NK-92 treated with Interleukin-12 subunit alpha and Interleukin-12 subunit beta, amount 100 ng/mL, for 24 hours (cell line): Measurements from ENCODE around the gene ZSWIM4.
"Not testable (repeated sequence)": the region's sequence is repeated elsewhere in the genome, so short reads cannot be mapped to it uniquely, and the experiment has no call there.

ENCODE experiments used
- DNase-seq: peaks from one replicate; lab custom pipeline; 2025; lab: John Stamatoyannopoulos, UW

ZSWIM4 gene

DNA sequence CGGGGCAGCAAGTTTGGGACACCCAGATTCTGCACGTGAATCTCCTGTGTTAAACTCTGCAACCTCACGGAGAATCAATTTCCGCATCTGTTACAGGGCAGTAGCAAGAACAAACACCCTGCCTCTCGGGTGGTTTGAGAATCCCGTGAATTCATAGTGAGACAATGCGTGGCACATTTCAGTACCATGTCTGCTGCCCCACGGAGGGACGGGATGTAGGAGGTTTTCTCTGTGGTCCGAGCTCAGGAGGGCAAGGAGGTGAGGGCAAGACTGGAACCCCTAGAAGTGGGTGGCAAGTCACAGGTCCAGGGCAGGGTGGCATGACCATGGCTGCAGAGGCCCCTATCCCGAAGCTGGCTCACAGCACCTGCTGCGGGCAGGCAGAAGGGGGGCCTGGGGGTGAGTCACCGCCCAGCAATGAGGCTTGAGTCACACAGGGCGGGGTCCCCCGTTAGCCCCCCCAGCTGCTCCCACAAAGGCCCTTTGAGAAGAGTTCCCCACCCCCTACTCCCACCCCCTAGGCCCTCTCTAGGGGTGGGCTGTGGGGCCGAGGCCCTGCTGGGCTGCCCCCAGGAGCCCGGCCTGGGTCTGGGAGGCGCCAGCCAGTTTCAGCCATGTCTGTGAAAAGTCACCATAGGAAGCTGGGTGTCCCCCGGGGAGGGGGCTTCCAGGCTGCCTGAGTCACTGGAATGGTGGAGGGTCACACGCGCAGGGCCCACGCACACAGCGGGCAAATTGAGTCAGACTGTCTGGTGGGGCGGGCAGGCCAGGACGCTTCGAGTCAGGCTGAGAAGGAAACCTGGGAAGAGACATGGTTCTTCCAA, 55.9 kb downstream of the ZSWIM4 start:
- no peak for DNase-seq

DNA sequence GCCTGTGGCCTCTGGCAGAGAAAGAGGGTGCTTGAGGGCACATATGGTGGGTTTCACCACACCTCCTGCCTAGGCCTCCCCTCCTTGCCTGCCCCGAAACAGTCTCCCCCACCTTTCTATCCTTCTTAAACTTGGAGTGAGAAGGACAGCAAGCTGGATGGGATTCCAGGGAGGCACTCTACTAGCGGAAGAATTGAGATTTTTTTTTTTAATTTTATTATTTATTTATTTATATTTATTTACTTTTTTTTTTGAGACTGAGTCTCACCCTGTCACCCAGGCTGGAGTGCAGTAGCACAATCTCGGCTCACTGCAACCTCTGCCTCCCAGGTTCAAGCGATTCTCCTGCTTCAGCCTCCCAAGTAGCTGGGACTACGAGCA, 56.5 kb downstream of the ZSWIM4 start:
- DNase-seq = not testable (repeated sequence)

DNA sequence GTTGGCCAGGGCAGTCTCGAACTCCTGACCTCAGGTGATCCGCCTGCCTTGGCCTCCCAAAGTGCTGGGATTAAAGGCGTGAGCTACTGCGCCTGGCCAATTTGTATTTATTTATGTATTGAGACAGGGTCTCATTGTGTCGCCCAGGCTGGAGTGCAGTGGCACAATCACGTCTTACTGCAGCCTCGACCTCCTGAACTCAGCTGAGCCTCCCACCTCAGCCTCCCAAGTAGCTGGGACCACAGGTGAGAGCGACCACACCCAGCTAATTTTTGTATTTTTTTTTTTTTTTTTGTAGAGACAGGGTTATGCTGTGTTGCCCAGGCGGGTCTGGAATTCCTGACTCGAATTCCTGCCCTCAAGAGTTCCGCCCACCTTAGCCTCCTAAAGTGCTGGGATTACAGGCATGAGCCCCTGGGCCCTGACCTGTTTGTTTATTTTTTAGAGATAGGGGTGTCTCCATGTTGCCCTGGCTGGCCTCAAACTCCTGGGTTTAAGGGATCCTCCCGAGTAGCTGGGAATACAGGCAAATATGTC, 57.0 kb downstream of the ZSWIM4 start:
- DNase-seq = not testable (repeated sequence)

DNA sequence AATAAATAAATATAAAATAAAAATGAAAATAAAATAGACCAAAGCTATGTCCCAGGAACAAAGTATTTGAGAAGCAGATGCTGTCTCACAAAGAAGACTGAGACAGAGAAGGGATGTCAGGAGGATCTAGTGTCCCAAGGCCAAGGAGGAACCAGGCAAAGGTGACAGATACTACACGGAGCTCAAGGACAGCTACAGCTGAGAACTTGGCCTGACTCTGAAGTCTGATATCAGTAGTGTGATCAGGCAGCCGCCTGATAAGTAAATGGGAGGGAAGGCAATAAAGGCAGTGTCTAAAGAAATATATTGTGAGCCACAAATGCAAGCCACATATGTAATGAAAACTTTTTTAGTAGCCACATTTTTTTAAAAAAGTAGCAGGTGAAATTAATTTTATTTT, 61.3 kb downstream of the ZSWIM4 start:
- no peak for DNase-seq

DNA sequence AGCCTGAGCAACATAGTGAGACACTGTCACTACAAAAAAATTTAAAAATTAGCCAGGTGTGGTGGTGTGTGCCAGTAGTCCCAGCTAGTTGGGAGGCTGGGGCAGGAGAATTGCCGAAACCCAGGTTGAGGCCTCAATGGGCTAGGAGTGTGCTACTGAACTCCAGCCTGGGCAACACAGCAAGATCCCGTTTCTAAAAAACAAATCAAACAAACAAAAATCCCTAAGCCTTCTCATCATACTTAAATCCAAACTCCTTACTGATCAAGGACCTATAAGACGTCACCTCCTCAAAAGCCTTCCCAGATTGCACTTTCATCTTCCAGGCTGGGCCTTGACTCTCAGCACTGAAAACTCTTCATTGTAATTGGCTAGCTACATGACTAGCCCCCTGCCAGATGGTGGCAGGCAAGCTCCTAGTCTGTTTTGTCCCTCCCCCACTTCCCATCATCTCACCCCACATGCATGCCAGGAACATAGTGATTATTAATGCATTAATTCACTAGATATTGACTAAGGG, 64.2 kb downstream of the ZSWIM4 start:
- DNase-seq = no peak

DNA sequence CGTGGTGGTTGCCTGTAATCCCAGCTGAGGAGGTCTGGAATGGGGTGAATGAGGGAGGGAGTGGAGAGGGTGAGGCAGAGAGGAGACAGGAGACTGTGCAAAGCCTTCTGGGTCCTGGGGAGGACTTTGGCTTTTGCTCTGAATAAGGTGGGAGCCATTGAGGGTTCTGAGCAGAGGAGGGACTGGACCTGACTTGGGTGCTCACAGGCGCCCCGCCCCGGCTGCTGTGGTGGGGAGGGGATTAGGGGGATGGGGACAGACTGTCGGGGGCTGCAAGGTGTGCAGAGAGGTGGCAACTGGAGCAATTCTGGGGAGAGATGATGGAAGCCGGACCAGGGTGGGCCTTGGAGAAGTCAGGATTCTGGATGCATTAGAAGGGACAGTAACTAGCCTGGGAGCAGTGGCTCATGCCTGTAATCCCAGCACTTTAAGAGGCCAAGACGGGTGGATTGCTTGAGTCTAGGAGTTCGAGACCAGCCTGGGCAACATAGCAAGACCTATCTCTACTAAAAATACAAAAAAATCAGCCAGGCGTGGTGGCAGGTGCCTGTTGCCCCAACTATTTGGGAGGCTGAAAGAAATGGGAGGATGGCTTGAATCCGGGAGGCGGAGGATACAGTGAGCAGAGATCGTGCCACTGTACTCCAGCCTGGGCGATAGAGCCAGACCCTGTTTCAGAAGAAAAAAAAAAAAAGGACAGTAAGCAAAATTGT, 65.6 kb downstream of the ZSWIM4 start:
- no peak for DNase-seq

DNA sequence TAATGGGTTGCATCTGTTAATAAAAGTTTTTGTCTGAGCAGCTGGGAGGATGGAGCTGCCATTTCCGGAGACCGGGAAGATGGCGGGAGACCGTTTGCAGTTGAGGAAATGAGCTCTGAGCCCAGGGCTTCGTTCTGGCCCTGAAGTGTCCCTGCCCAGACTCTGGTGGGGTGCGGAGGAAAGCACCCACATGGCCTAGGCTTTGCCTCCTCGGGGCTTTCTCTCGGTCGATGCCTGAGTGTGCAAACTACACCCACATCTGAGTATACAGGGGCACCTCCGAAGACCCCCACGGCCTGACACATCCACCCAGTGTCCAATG, 66.1 kb downstream of the ZSWIM4 start:
- DNase-seq = no peak

DNA sequence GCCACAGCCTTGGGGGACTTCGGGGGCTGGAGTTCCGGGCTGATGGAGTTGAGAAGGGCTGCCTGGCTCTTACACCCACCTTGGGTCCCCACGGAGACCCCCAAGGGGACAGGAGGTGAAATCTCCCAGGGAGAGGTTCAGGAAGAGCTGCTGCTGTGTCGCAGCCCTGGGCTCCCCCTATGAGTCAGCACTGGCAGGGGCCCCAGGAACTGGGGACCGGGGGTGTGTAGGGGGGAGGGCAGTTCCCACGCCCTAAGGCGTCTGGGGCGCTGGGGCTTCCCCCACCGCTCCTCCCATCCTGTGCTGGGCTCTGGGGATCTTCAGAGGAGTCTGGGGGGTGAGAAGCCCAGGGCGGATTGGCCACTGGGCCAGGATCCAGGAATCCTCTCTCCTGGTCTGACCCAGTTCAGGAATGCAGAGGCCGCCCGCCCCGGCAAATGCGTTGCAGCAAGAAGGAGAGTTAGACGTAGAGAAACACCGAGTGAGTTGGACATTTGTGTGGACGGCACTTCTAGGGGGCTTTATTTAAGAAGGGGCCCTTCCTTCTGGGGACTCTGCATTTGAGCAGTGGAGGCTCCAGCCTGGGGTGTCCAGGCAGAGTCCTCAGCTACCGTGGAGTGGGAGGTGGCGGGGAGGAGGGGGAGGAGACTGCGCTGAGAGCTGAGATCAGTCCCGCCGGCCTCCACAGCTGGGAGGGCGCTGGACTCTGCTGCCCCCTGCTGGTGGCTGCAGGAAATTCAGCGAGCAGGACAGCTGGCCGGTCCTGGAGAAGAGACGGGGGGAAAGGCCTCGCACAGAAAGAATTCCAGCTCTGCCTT, 66.7 kb downstream of the ZSWIM4 start:
- peak; percentile 81 for DNase-seq

DNA sequence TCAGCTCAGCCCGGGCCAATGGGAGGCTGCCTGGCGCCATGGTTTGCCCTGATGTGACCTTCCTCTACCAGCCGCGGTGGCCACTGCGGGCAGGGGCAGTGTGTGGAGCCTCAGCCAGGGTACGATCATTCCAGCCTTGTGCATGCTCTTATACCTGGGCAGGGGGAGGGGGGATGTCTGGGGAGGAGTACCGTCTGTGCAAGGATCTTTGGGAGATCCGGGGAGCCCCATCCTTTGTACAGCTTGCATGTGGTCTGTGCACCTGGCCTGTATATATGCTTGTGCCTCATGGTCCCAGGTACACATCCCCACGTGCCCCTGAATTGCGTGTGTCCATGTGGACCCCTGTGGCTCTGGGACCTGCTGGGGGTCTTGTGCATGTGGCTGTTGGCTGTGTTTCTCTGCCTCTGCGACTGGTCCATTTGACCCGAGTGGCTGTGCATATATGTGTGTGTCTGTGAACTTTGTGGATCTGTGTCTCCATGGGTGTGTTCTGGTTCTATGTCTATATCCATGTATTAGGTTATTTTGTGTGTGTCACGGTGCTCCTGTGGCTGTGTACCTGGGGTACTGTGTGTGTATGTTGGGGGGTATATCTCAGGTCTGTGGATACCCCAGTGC, 68.9 kb downstream of the ZSWIM4 start:
- no peak for DNase-seq

DNA sequence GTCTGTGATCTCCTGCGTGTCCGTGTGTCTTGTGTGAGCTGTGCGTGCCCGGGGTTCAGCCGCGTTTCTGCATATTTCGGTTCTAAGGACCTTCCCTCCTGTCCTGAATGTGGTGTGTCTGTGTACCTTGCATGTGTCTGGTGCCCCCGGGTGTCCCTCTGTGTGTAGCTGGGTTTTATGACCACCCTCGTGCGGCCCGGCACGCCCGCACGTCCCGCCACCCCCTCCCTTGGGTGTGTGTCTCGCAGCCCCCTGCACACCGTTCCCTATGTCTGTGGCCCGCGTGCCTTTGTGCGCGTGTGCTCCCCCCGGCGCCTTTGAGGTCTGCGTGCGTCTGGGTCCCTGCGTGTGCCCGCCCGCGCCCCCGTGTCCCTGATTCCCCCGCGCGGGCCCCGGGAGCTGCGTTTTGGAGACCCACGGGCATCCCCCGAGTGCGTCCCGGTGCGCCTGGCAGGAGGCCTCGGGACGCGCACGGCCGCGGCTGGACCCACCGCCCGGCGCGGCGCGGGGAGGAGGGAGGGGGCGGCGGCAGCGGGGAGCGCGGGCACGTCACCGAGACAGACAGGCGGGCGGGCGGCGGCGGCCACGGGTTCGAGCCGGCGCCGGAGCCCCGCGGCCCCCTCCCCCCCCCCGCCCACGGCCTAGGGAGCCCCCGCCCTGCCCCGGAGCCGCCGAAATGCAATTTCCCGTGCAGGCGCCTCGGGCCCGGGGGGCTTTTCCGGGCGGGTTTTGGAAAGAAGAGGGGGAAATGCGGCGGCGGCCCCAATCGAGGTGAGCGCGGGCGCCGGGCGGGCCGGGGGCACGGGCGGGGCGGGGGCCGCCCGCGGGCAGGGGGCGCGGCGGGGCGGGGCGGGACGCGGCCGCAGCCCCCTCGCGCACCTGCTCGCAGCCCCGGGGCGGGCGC, 69.7 kb downstream of the ZSWIM4 start:
- no peak for DNase-seq

DNA sequence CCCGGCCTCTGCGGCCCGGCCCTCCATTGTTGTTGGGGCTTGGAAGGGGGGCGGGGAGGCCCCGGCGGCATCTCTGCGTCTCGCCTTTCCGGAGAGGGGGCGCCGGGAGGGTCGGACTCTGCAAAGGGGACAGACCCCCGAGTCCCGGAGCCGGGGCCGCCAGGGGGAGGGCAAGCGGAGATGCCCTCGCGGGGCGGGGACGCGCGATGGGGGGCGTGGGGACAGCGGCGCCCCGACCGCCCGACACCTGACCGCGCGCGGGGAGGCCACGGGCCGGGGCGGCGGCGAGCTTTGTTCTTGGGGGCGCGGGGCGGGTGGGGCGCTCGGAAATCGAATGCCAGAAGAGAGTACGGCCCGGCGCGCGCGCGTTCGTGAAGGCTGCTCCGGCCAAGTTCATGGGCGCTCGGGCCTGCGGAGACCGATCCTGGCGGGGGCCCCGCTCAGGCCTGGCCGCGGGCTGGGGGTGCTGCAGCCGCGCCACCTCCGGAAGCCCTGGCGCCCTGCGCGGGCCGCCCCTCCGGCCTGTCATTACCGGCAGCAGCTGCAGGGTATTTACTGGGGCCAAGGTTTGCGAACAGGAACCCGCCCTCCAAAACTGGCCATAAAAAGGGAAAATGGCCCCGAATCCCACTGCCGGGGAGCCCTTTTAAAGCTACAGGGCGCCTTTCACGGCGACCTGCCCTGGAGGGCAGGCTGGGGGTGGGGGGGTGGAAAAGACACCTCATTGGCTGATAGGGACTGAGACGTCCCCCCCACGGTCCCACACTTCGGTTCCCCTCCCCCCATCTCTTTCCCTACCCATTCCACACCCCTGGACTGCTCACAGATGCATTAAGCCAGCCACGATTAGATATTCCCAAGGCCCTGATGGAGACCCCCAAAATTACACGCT, 70.6 kb downstream of the ZSWIM4 start:
- no peak for DNase-seq

DNA sequence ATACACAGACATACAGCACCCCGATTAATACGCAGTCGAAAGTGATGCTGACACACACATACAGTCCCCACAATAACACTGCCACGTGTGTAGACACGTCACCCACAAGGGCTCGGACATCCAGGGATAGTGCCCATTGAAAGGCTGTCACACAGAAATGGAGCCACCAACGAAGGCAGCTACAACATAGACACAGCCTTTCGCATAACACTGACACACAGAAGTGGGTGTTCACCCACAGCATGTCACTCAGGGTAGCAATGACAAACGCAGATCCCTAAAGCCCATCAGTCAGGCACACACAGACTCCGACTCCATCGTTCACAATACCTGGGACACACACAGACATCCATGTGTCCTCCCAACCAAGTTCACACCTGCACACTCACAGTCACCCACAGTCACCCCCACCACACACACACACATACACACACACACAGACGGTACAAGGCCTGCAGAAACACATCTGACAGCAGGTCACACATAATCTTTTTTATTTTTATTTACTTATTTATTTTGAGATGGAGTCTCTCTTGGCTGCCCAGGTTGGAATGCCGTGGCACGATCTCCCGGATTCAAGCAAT, 71.3 kb downstream of the ZSWIM4 start:
- no peak for DNase-seq

DNA sequence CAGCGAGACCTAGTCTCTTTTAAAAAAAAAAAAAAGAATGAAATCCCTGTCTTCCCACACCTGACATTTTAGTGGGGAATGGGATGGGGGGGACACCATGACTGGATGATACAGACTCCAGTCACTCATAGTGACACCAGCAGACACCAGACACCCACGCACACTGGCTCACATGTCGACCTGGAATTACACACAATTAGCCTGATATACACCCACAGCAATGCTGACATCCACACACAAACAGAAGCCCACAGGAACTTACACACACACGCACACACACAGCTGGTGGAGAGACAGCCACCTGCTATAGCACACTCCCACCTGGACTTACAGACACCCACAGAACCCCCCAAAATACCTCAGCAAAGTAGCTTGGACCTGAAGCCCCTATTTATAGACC, 73.4 kb downstream of the ZSWIM4 start:
- DNase-seq = no peak

DNA sequence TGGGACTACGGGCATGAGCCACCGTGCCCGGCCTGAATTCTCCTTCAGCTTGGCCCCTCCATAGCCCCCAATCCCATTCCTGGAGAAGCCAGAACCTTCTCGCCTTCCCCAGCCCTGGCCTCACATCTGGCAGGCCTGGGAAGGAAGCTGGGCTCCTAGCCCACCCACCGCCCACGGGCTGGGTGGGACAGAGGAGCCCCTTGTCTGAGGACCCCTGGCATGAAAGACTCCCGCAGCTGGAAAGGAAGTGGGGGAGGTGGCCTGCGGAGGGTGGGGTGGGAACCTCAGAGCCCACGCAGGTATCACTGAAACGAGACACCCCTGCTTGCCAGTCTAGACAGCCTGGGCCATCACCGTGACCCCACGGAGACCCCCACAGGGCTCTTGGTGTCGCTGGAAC, 74.0 kb downstream of the ZSWIM4 start:
- no peak for DNase-seq

DNA sequence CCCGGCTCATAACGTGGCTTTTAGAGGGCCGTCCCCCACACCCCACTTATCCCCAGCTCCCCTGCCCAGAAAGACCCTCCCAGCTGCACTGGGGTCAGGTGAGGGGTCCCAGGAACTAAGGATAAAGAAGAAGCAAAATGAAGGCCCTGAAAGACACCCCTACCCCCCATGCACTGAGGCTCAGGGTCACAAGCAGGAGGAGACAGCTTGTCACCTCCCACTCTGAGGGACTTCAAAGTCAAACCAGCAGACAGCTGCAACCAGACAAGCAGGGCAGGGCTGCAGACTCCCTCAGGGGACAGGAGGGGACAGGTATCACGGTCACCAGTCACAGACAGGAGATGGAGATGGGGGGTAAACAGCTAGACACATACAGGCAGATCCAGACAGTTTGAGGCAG, 75.6 kb downstream of the ZSWIM4 start:
- DNase-seq = no peak

DNA sequence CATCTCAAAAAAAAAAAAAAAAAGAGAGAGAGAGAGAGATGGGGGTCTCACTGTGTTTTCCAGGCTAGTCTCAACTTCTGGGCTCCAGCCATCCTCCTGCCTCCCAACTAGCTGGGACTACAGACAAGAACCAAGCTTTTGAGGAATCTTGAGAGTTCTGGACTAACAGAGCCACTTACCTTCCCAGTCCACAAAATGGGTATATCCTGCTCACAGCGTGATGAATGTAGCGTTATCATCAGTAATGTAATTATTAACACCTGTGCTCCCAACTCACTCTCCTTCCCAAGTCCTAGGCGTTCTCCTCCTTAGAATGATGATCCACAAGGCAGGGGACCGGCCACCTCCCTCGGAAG, 77.1 kb downstream of the ZSWIM4 start:
- DNase-seq = no peak

DNA sequence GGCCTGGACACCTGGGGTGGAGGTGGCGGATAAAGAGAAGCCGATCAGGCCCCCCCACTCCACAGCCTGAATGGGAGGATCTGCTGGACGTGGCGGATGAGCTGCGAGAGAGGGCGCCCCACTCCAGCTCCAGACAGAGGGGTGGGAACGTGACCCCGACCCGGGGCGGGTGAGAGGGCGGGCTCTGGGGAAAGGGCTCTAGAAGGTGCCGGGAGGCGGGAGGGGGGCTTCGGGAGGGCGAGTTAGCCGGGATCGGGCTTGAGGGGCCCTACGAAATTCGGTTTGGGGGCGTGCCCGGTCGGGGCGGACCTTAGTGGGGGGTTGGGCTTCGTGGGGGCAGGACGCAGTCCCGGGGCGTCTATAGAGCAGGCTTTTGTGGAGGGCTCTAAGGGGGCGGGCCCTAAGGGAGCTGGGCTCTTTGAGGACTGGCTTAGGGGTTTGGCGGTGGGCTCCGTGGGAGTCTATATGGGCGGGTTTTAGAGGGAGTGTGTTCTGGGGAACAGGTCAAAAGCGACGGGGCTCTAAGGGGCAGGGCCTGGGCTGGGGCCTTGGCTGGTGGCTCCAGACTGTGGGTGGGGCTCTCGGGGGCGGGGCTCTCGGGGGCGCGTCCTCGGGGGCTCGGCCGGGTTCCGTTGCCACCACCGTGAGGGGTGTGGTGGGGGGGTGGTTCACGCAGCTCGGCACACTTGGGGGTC, 77.6 kb downstream of the ZSWIM4 start:
- DNase-seq = no peak

DNA sequence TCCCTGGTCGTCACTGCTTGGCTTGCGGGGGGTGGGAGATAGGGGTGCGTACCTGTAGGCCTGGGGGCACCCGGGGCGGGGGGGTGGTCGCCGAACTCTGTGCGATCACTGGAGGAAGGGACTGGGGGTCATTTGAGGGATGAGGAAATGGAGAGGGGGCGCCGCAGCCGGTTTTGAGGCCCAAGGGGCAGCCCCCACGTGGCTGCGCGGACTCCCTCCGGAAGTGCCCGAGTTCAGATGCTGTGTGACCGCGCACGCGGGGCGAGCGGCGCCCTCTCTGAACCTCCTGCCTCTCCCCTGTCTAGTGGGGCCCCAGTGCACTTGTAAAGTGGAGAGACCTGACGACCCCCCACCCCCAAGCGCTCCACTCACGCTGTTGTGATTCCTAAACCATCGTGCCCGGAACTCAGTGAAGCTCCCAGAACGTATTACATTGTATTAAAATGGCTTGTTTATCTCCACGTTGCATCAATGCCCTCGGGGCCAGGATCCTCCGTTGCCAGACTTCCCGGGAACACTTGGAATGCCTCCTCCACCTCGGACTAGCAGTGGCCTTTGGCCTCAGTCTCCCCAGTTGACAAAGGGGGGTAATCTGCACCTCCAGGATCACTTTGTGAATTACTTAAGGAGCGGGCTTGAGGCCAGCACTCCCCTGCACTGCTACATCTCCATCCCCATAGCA, 78.7 kb downstream of the ZSWIM4 start:
- no peak for DNase-seq
